IPS-18c (cell line): ENCODE results near the gene RAB39B.
"Not testable (repeated sequence)": the region's sequence is repeated elsewhere in the genome, so short reads cannot be mapped to it uniquely, and the experiment has no call there.

Experiments
- H3K4me3 ChIP-seq: 2 replicates; pipeline ENCODE4 v1.7.0; 2013; ENCODE audit warnings: low read depth, mild to moderate bottlenecking, low read length, moderate library complexity; ENCODE audit not compliant: insufficient read depth
- H3K9me3 ChIP-seq: one replicate; pipeline ENCODE4 v1.6.1; 2013; ENCODE audit warnings: mild to moderate bottlenecking, low read length, moderate library complexity; ENCODE audit not compliant: control insufficient read depth, insufficient read depth

Gene RAB39B

GRCh38 chrX:155263854-155264628 is at the start of gene RAB39B:
RAB39B (minus strand) TSS chrX:155264491; CDS start chrX:155264288, 203 bp downstream.
- Histone ChIP-seq H3K4me3 (peak within 1 kb of the TSS; percentile 77), H3K9me3 (no peaks in the 10 kb centered on the region)

- H3K9me3 ChIP-seq: peaks cover 3% of the 10 kb centered on the region
- H3K4me3 ChIP-seq: no peak overlapping the region; the same call in 1 of the 2 replicates
Measured at GRCh38 chrX:155313766-155314165, 49.5 kb upstream of the RAB39B start.

- H3K9me3 ChIP-seq: peaks cover 7% of the 10 kb centered on the region
- no peak overlapping the region for H3K4me3 ChIP-seq
Measured at GRCh38 chrX:155293771-155294170, 29.5 kb upstream of the RAB39B start.

- no peak overlapping the region for H3K4me3 ChIP-seq
Measured at GRCh38 chrX:155279873-155280272, 15.6 kb upstream of the RAB39B start.

GRCh38 chrX:155270969-155271368 is 6.7 kb upstream of the RAB39B start:
- Histone ChIP-seq H3K9me3 (no peaks in the 10 kb centered on the region), H3K4me3 (no peak overlapping the region)

More at GRCh38 chrX:155279873-155280272, 15.6 kb upstream of the RAB39B start:
- peaks cover 6% of the 10 kb centered on the region for H3K9me3 ChIP-seq

- H3K4me3 ChIP-seq, H3K9me3 ChIP-seq: not testable (repeated sequence)
Measured at GRCh38 chrX:155267995-155268394, 3.7 kb upstream of the RAB39B start.

- H3K9me3 ChIP-seq: no peaks in the 10 kb centered on the region
- no peak overlapping the region for H3K4me3 ChIP-seq
Measured at GRCh38 chrX:155266439-155266838, 2.1 kb upstream of the RAB39B start.

- no peaks in the 10 kb centered on the region for H3K9me3 ChIP-seq
- peak overlapping the region; percentile 77 for H3K4me3 ChIP-seq
Measured at GRCh38 chrX:155262970-155263754, 1.1 kb downstream of the RAB39B start.

GRCh38 chrX:155259752-155260151 is 4.5 kb downstream of the RAB39B start:
- Histone ChIP-seq H3K4me3 (no peak overlapping the region), H3K9me3 (no peaks in the 10 kb centered on the region)

- H3K9me3 ChIP-seq: peaks cover 2% of the 10 kb centered on the region
- H3K4me3 ChIP-seq: no peak overlapping the region
Measured at GRCh38 chrX:155251391-155251790, 12.9 kb downstream of the RAB39B start.

GRCh38 chrX:155247497-155247896 is 16.8 kb downstream of the RAB39B start:
- Histone ChIP-seq H3K4me3 (no peak overlapping the region), H3K9me3 (peaks cover 2% of the 10 kb centered on the region)

GRCh38 chrX:155246748-155247147 is 17.5 kb downstream of the RAB39B start:
- H3K9me3 ChIP-seq: peaks cover 2% of the 10 kb centered on the region
- no peak overlapping the region for H3K4me3 ChIP-seq

GRCh38 chrX:155242300-155242699 is 22.0 kb downstream of the RAB39B start:
- Histone ChIP-seq H3K4me3 (no peak overlapping the region), H3K9me3 (peaks cover 2% of the 10 kb centered on the region)

GRCh38 chrX:155237719-155238118 is 26.6 kb downstream of the RAB39B start:
- no peak overlapping the region for H3K4me3 ChIP-seq
- H3K9me3 ChIP-seq: no peaks in the 10 kb centered on the region

- no peak overlapping the region for H3K4me3 ChIP-seq
- no peaks in the 10 kb centered on the region for H3K9me3 ChIP-seq
Measured at GRCh38 chrX:155235891-155236290, 28.4 kb downstream of the RAB39B start.

GRCh38 chrX:155231163-155231562 is 33.1 kb downstream of the RAB39B start:
- Histone ChIP-seq H3K4me3 (no peak overlapping the region), H3K9me3 (no peaks in the 10 kb centered on the region)

- Histone ChIP-seq H3K4me3 (no peak overlapping the region), H3K9me3 (peaks cover 8% of the 10 kb centered on the region)
Measured at GRCh38 chrX:155225774-155226173, 38.5 kb downstream of the RAB39B start.

GRCh38 chrX:155223746-155224145 is 40.5 kb downstream of the RAB39B start:
- H3K4me3 ChIP-seq: not testable (repeated sequence)

More at GRCh38 chrX:155223746-155224145, 40.5 kb downstream of the RAB39B start:
- H3K9me3 ChIP-seq: not testable (repeated sequence)
